ENCODE measurements around the gene AKAP12. TPM values are rescaled to one million over a fixed set of nuclear protein-coding genes. Genes with fewer than 3 reads are reported as not detected.
A peak's percentile ranks its signal among the peaks of the same experiment; 100 is the strongest.

AKAP12 gene
- total and polyA plus RNA-seq, 12 donors = 10.8 to 46.1 (median 26.1) TPM

- 48 to 75% (median 66%) methylated on average over 2 of the region's 2 CpGs for WGBS, 4 donors
- no peaks in the 10 kb centered on the region for H3K27me3 ChIP-seq
- no peak for DNase-seq
- peak overlapping the region in 2 of 5 donors; percentile 56 to 84 for H3K27ac ChIP-seq
- no peak overlapping the region for H3K4me3 ChIP-seq
- no peaks in the 10 kb centered on the region for H3K36me3 ChIP-seq (replicated peaks in 1 of 2)
- H3K4me1 ChIP-seq (replicated peaks in 1 of 2) = no peaks in the 10 kb centered on the region
- TF ChIP-seq CTCF (IDR thresholded peaks at IDR 0.05) (no peak), POLR2A (IDR thresholded peaks at IDR 0.05) (no peak)
- no peaks in the 10 kb centered on the region for H3K9me3 ChIP-seq (replicated peaks in 1 of 3)
- intact Hi-C loops (cut with DNase I) = no loop called here
Observed at GRCh38 chr6:151291722-151292059, 51.9 kb downstream of the AKAP12 start.

GRCh38 chr6:151292974-151293687, 53.4 kb downstream of the AKAP12 start:
- Histone ChIP-seq H3K9me3 (replicated peaks in 1 of 3) (no peaks in the 10 kb centered on the region), H3K4me1 (replicated peaks in 1 of 2) (no peaks in the 10 kb centered on the region), H3K36me3 (replicated peaks in 1 of 2) (no peaks in the 10 kb centered on the region), H3K4me3 (no peak overlapping the region), H3K27me3 (no peaks in the 10 kb centered on the region), H3K27ac (peak overlapping the region in 2 of 5 donors; percentile 56 to 84)
- WGBS, 4 donors = 58 to 76% (median 72%) methylated on average over 5 of the region's 5 CpGs
- DNase-seq = no peak
- TF ChIP-seq CTCF (IDR thresholded peaks at IDR 0.05) (no peak), POLR2A (IDR thresholded peaks at IDR 0.05) (no peak)
- intact Hi-C loops (cut with DNase I) = no loop called here

DNA sequence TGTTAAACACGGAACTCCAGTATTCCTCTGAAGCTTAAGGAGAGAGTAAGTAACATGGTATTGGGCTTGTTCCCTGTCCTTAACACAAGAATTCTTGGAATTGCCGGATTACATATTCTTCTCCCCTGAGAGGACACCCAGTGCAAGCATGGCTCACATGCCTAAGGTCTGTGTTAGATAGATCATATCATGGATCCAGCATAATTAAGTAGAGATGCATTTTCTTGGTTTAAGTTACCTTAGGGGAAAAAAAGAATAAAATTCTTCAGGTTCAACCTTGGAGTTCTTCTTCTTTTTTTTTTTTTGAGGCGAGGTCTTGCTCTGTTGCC, 53.9 kb downstream of the AKAP12 start:
- Histone ChIP-seq H3K27me3 (no peaks in the 10 kb centered on the region), H3K4me3 (no peak overlapping the region), H3K4me1 (replicated peaks in 1 of 2) (no peaks in the 10 kb centered on the region), H3K36me3 (replicated peaks in 1 of 2) (no peaks in the 10 kb centered on the region), H3K27ac (peak overlapping the region in 2 of 5 donors; percentile 2 to 84), H3K9me3 (replicated peaks in 1 of 3) (no peaks in the 10 kb centered on the region)
- TF ChIP-seq POLR2A (IDR thresholded peaks at IDR 0.05) = no peak
- no peak for TF ChIP-seq CTCF (IDR thresholded peaks at IDR 0.05)
- intact Hi-C loops (cut with DNase I) = no loop called here
- WGBS, 4 donors = 71 to 78% (median 75%) methylated on average over 3 of the region's 3 CpGs
- DNase-seq = no peak

DNA sequence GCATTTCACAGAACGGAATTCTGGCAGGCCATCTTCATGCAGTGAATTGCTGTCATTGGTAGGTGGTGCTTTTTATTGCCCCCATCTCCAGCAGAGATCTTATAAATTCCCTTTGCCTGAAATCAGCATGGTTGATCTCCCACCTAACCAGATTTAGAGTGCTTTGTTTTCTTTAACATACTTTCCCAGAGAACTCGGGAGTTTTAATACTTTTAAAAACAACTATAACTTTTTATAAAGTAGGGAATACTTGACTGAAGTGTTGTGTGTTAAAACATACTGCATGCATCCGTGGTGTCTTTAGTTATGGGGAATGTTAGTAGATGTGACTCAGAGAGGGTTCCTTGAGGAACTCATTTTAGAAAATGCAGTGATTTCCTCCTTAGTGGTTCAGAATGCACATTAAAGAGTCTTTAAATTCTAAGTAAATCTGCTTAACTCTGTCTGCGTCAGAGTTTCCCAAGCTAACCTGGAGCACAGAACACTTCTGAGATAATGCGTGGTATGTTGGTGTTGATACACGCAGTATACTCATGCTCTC, 54.9 kb downstream of the AKAP12 start:
- H3K27ac ChIP-seq = no peak overlapping the region
- no peaks in the 10 kb centered on the region for H3K4me1 ChIP-seq (replicated peaks in 1 of 2)
- WGBS, 4 donors = 64 to 80% (median 75%) methylated on average over 6 of the region's 6 CpGs

More for the DNA sequence above, 54.9 kb downstream of the AKAP12 start:
- Histone ChIP-seq H3K27me3 (no peaks in the 10 kb centered on the region), H3K9me3 (replicated peaks in 1 of 3) (no peaks in the 10 kb centered on the region), H3K36me3 (replicated peaks in 1 of 2) (no peaks in the 10 kb centered on the region), H3K4me3 (no peak overlapping the region)
- TF ChIP-seq POLR2A (IDR thresholded peaks at IDR 0.05) (no peak), CTCF (IDR thresholded peaks at IDR 0.05) (no peak)
- intact Hi-C loops (cut with DNase I) = no loop called here
- no peak for DNase-seq
